ENCODE measurements around the gene PEPD. TPM values are rescaled to one million over a fixed set of nuclear protein-coding genes. Genes with fewer than 3 reads are reported as not detected.

Gene PEPD
- total and polyA plus RNA-seq, 2 of the 4 experiments (the other 2 are of a cell fraction), result 36.7 to 88.4 TPM

DNA sequence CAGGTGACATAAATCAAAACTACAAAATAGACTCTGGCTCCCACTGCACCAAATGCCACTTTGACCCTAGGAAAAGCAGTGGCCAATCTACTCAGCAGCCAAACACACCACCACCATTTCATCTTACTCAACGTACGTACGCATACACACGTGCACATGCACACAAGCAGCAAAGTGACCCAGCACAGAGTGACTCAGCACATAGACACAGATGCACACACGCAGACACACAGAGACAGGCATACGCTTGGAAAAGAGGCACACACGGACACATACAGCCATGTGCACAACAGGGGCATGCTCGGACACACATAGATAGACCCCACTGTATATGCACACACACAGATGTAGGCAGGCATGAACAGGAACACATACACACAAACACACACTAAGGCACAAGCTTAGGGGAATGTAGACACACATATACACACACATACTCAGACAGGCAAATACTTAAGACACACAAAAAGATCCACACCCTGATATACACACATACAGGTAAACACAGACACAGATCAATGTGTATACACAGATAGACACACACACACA lies 37.3 kb downstream of the PEPD start:
- Histone ChIP-seq H2AFZ (replicated peaks; ENCODE audit: low read length, poor library complexity) (peak overlapping the region; percentile 23), H4K20me1 (ENCODE audit: insufficient read depth, low read length) (no peaks in the 10 kb centered on the region), H3K23ac (ENCODE audit: low read depth, low read length) (no peak overlapping the region), H2AK9ac (replicated peaks; ENCODE audit: low read depth, low read length, poor library complexity) (no peak overlapping the region), H3K4me1 (ENCODE audit: control insufficient read depth, insufficient read depth, low read length) (no peaks in the 10 kb centered on the region), H2BK5ac (ENCODE audit: low read depth, low read length, poor library complexity, severe bottlenecking) (no peak overlapping the region), H3K4ac (ENCODE audit: low read depth, low read length) (no peak overlapping the region), H2BK20ac (ENCODE audit: low read depth, low read length) (no peak overlapping the region), H3K14ac (replicated peaks; ENCODE audit: low read depth, low read length) (no peak overlapping the region), H3K36me3 (ENCODE audit: control insufficient read depth, insufficient read depth, low read length) (no peaks in the 10 kb centered on the region), H4K91ac (ENCODE audit: insufficient read depth, low read depth, low read length) (no peak overlapping the region), H2BK120ac (ENCODE audit: low read depth, low read length) (no peak overlapping the region), H4K5ac (ENCODE audit: low read depth, low read length) (no peak overlapping the region), H3K9ac (ENCODE audit: low read depth, low read length) (no peak overlapping the region), H3K27ac (ENCODE audit: insufficient read depth, low read length) (no peak overlapping the region), H3K27me3 (ENCODE audit: control insufficient read depth, insufficient read depth, low read length) (no peaks in the 10 kb centered on the region), H4K8ac (ENCODE audit: low read depth in 2 of 2, low read length in 2 of 2) (no peak overlapping the region), H3K18ac (ENCODE audit: low read depth, low read length) (no peak overlapping the region), H3K79me1 (ENCODE audit: low read depth in 1 of 2, low read length in 2 of 2) (no peaks in the 10 kb centered on the region), H3K4me3 (ENCODE audit: insufficient read depth, low read depth, low read length) (no peak overlapping the region), H3K9me3 (ENCODE audit: control insufficient read depth, insufficient read depth, low read length) (peaks cover 5% of the 10 kb centered on the region; the same call in 1 of the 2 replicates), H3K56ac (ENCODE audit: extremely low read depth, insufficient read depth, low read length) (no peak overlapping the region), H3K9me1 (ENCODE audit: insufficient read depth, low read length) (peaks cover 4% of the 10 kb centered on the region), H2AK5ac (ENCODE audit: low read depth, low read length) (no peak overlapping the region), H2BK15ac (ENCODE audit: low read depth, low read length) (no peak overlapping the region), H3K4me2 (ENCODE audit: low read depth, low read length) (no peak overlapping the region)
- DNase-seq (no peak), ATAC-seq (ENCODE audit: low read depth) (no peak)
- POLR2A ChIA-PET (ENCODE audit: unreplicated experiment), result no interaction called here
- TF ChIP-seq CEBPB (IDR thresholded peaks at IDR 0.05; ENCODE audit: low read depth, low read length) (no peak), NFE2L2 (IDR thresholded peaks at IDR 0.05; ENCODE audit: low read depth, low read length) (no peak), MAFK (IDR thresholded peaks at IDR 0.05; ENCODE audit: low read depth, low read length) (no peak), RCOR1 (IDR thresholded peaks at IDR 0.05; ENCODE audit: insufficient replicate concordance, low read length) (no peak), MAZ (IDR thresholded peaks at IDR 0.05; ENCODE audit: borderline replicate concordance, low read depth, low read length) (no peak), CTCF (conservative IDR thresholded peaks at IDR 0.05; ENCODE audit: low read depth, low read length) (no peak), ELK1 (IDR thresholded peaks at IDR 0.05; ENCODE audit: borderline replicate concordance, low read depth, low read length) (no peak), RFX5 (IDR thresholded peaks at IDR 0.05; ENCODE audit: low read depth, low read length) (no peak), POLR2A (IDR thresholded peaks at IDR 0.05; ENCODE audit: low read depth, low read length) (no peak), FOS (IDR thresholded peaks at IDR 0.05; ENCODE audit: low read depth, low read length) (no peak), SMC3 (IDR thresholded peaks at IDR 0.05; ENCODE audit: low read depth, low read length) (no peak)
- in situ Hi-C loops (cut with MboI; ENCODE audit: low sequenced_read_pairs), result no loop called here
- BruUV-seq (replicated peaks), result no TSS peak
- dilution Hi-C loops (cut with HindIII; ENCODE audit: low sequenced_read_pairs, unreplicated experiment), result no loop called here
- intact Hi-C loops (cut with micrococcal nuclease), result no loop called here
- CTCF ChIA-PET, result no interaction called here
- WGBS, 2 experiments (ENCODE audit: extremely low coverage in 2 of 2, insufficient read length in 1 of 2), result 89% methylated on average over 7 of the region's 8 CpGs; no CpG with 5 or more reads in 1 of the 2 experiments
